ENCODE measurements around the gene MYOCOS. TPM values are rescaled to one million over a fixed set of nuclear protein-coding genes. Genes with fewer than 3 reads are reported as not detected.

Gene MYOCOS
- total RNA-seq, 2 experiments from 2014 or later = 0.14 TPM; not detected in 1

GRCh38 chr1:171653796-171654195 is 31.8 kb downstream of the MYOCOS start:
- no peak overlapping the region for H3K4me3 ChIP-seq (ENCODE audit: low read length)
- peaks cover 24% of the 10 kb centered on the region for H3K27me3 Mint-ChIP-seq
- H3K27ac Mint-ChIP-seq = no peak overlapping the region
- H3K27ac ChIP-seq (ENCODE audit: low read depth in 1 of 2, low read length in 2 of 2) = no peak overlapping the region
- H3K4me3 Mint-ChIP-seq = no peak overlapping the region
- ChIA-PET POLR2A (no interaction called here), CTCF (no interaction called here)
- ATAC-seq (ENCODE audit: poor library complexity) (no peak), DNase-seq (no peak)
- H3K27me3 ChIP-seq (ENCODE audit: control insufficient read depth in 1 of 2, insufficient read depth in 2 of 2, low read length in 2 of 2) = peaks cover 10 to 12% of the 10 kb centered on the region in 2 experiments
- no peak for TF ChIP-seq CTCF (IDR thresholded peaks at IDR 0.05)
- no peaks in the 10 kb centered on the region for H3K9me3 Mint-ChIP-seq
- no peaks in the 10 kb centered on the region for H3K9me3 ChIP-seq (ENCODE audit: control insufficient read depth in 1 of 2, insufficient read depth in 1 of 2, low read length in 2 of 2)
- peaks cover 10% of the 10 kb centered on the region for H3K4me1 ChIP-seq (ENCODE audit: insufficient read depth, low read length)
- H3K36me3 Mint-ChIP-seq (ENCODE audit: low read depth) = no peaks in the 10 kb centered on the region
- no peaks in the 10 kb centered on the region for H3K36me3 ChIP-seq (ENCODE audit: insufficient read depth, low read length)
- intact Hi-C loops (cut with DNase I, micrococcal nuclease) = no loop called here
- H3K4me1 Mint-ChIP-seq (ENCODE audit: low read depth) = peaks cover 11% of the 10 kb centered on the region

GRCh38 chr1:171654201-171654941 is 32.3 kb downstream of the MYOCOS start:
- H3K4me3 ChIP-seq (ENCODE audit: low read length) = no peak overlapping the region
- Mint-ChIP-seq H3K4me3 (no peak overlapping the region), H3K4me1 (ENCODE audit: low read depth) (peaks cover 11% of the 10 kb centered on the region), H3K27me3 (peaks cover 24% of the 10 kb centered on the region), H3K9me3 (no peaks in the 10 kb centered on the region), H3K36me3 (ENCODE audit: low read depth) (no peaks in the 10 kb centered on the region), H3K27ac (no peak overlapping the region)
- ATAC-seq (ENCODE audit: poor library complexity) (no peak), DNase-seq (no peak)
- POLR2A ChIA-PET = no interaction called here
- TF ChIP-seq CTCF (IDR thresholded peaks at IDR 0.05) = no peak
- CTCF ChIA-PET = interaction anchor here (2.3 kb wide), 1 partner anchor 10 kb away, joined by 6 read pairs; no protein-coding TSS in a partner anchor
- peaks cover 10 to 12% of the 10 kb centered on the region in 2 experiments for H3K27me3 ChIP-seq (ENCODE audit: control insufficient read depth in 1 of 2, insufficient read depth in 2 of 2, low read length in 2 of 2)
- H3K9me3 ChIP-seq (ENCODE audit: control insufficient read depth in 1 of 2, insufficient read depth in 1 of 2, low read length in 2 of 2) = no peaks in the 10 kb centered on the region
- intact Hi-C loops (cut with DNase I, micrococcal nuclease) = no loop called here
- no peaks in the 10 kb centered on the region for H3K36me3 ChIP-seq (ENCODE audit: insufficient read depth, low read length)
- no peak overlapping the region for H3K27ac ChIP-seq (ENCODE audit: low read depth in 1 of 2, low read length in 2 of 2)
- peaks cover 10% of the 10 kb centered on the region for H3K4me1 ChIP-seq (ENCODE audit: insufficient read depth, low read length)

- H3K4me3 ChIP-seq (ENCODE audit: low read length) = no peak overlapping the region
- no peak overlapping the region for H3K27ac ChIP-seq (ENCODE audit: low read depth in 1 of 2, low read length in 2 of 2)
These were observed 33.1 kb downstream of the MYOCOS start for GRCh38 chr1:171654942-171655745.

More at GRCh38 chr1:171654942-171655745, 33.1 kb downstream of the MYOCOS start:
- DNase-seq (peak; percentile 26 to 71 (median 59)), ATAC-seq (ENCODE audit: poor library complexity) (no peak)
- peak; percentile 51 for TF ChIP-seq CTCF (IDR thresholded peaks at IDR 0.05)
- Mint-ChIP-seq H3K9me3 (no peaks in the 10 kb centered on the region), H3K27ac (no peak overlapping the region), H3K36me3 (ENCODE audit: low read depth) (no peaks in the 10 kb centered on the region), H3K27me3 (peaks cover 24% of the 10 kb centered on the region), H3K4me3 (no peak overlapping the region), H3K4me1 (ENCODE audit: low read depth) (peaks cover 11% of the 10 kb centered on the region)
- H3K36me3 ChIP-seq (ENCODE audit: insufficient read depth, low read length) = no peaks in the 10 kb centered on the region
- POLR2A ChIA-PET = no interaction called here
- CTCF ChIA-PET = interaction anchor here (2.3 kb wide), 1 partner anchor 10 kb away, joined by 6 read pairs; no protein-coding TSS in a partner anchor
- peaks cover 10 to 12% of the 10 kb centered on the region in 2 experiments for H3K27me3 ChIP-seq (ENCODE audit: control insufficient read depth in 1 of 2, insufficient read depth in 2 of 2, low read length in 2 of 2)
- intact Hi-C loops (cut with DNase I, micrococcal nuclease) = no loop called here
- H3K9me3 ChIP-seq (ENCODE audit: control insufficient read depth in 1 of 2, insufficient read depth in 1 of 2, low read length in 2 of 2) = no peaks in the 10 kb centered on the region
- peaks cover 10% of the 10 kb centered on the region for H3K4me1 ChIP-seq (ENCODE audit: insufficient read depth, low read length)
